Spleen (tissue), 11 donors: ENCODE data around the gene SOX6. TPM values are rescaled to one million over a fixed set of nuclear protein-coding genes. Genes with fewer than 3 reads are reported as not detected.

ENCODE experiments used
- DNase-seq: peaks from one replicate; pipeline ENCODE4 v3.0.0-alpha.2; 2020
- H3K27ac ChIP-seq, 8 donors: fragments of 200-600 bp; sonication (generic) in 7 of 8; 1 replicate in 4 of 8; 2 replicates in 4 of 8; pipeline versions ENCODE4 v1.5.0 to v1.8.0; 2016 to 2021; ENCODE audit warnings: inconsistent platforms in 4 of 8, mild to moderate bottlenecking in 4 of 8, moderate library complexity in 1 of 8
- H3K27me3 ChIP-seq, 7 donors: fragments of 200-600 bp; sonication (generic) in 6 of 7; replicated peaks in 1 of 7; 1 replicate in 4 of 7; 2 replicates in 3 of 7; pipeline versions ENCODE4 v1.5.0 to v1.8.0; 2016 to 2021; ENCODE audit warnings: inconsistent platforms in 3 of 7, mild to moderate bottlenecking in 1 of 7
- H3K36me3 ChIP-seq, 6 donors: fragments of 200-600 bp; sonication (generic) in 5 of 6; 1 replicate in 4 of 6; 2 replicates in 2 of 6; pipeline versions ENCODE4 v1.5.0 to v1.8.0; 2016 to 2021; ENCODE audit warnings: inconsistent platforms in 2 of 6
- H3K4me1 ChIP-seq, 6 donors: fragments of 200-600 bp; sonication (generic) in 5 of 6; 1 replicate in 3 of 6; 2 replicates in 3 of 6; pipeline versions ENCODE4 v1.5.0 to v1.8.0; 2016 to 2021; ENCODE audit warnings: inconsistent platforms in 3 of 6
- H3K4me3 ChIP-seq, 8 donors: fragments of 200-600 bp; sonication (generic) in 7 of 8; 1 replicate in 4 of 8; 2 replicates in 4 of 8; pipeline versions ENCODE4 v1.5.0 to v1.8.0; 2016 to 2021; ENCODE audit warnings: inconsistent platforms in 4 of 8, mild to moderate bottlenecking in 4 of 8, moderate library complexity in 2 of 8
- H3K9me3 ChIP-seq, 8 donors: fragments of 200-600 bp; sonication (generic) in 7 of 8; 1 replicate in 4 of 8; 2 replicates in 4 of 8; pipeline versions ENCODE4 v1.5.0 to v1.8.0; 2016 to 2021; ENCODE audit warnings: inconsistent platforms in 4 of 8
- POLR2A ChIP-seq, 3 donors: fragments of 450-650 bp; IDR thresholded peaks; one replicate each; pipeline ENCODE4 v1.5.1; 2017; ENCODE audit warnings: antibody characterized with exemption in 3 of 3, mild to moderate bottlenecking in 1 of 3
- POLR2AphosphoS5 ChIP-seq, 3 donors: sonication (generic); formaldehyde crosslinking; IDR thresholded peaks; one replicate each; pipeline ENCODE4 v1.5.1; 2017; ENCODE audit warnings: antibody characterized with exemption in 3 of 3
- WGBS, 5 donors: extraction: QIAGEN DNeasy Blood & Tissue Kit in 3 of 5; methylation state at CpG; one replicate each; pipeline versions ENCODE4 v1.1.5 to v1.1.7; 2013 to 2018; 5-methylcytosine and 5-hydroxymethylcytosine counted together
- intact Hi-C: fragments of 100-400 bp; cut with DNase I; formaldehyde crosslinking; loops from one replicate; pipeline ENCODE4 v1.15.0; 2023; ENCODE audit warnings: low total_unique reads
- polyA plus RNA-seq, 3 donors: library from polyadenylated mRNA; stranded (reverse); fragments of 200-250 nt; gene quantifications; one replicate each; pipeline ENCODE4 v1.2.1, GENCODE V29; 2013
- total RNA-seq, 7 donors: library from RNA; depleted of rRNA in 3 of 7; stranded (reverse); fragments of >200 nt in 3 of 7; fragmentation: NEBNext Ultra II Directional in 4 of 7; extraction: Animal tissue kit (Norgen Biotek cat#: 25700) in 4 of 7; gene quantifications; one replicate each; pipeline versions ENCODE4 v1.1.0 to v1.2.1, GENCODE V29; 2016 to 2021
- TF ChIP-seq, protein P1 (sequence below), 11 experiments: fragments of 200-600 bp in 7 of 11; fragments of 450-650 bp in 4 of 11; sonication (generic) in 4 of 11; IDR thresholded peaks in 8 of 11; conservative IDR thresholded peaks in 3 of 11; 1 replicate in 7 of 11; 2 replicates in 4 of 11; pipeline versions ENCODE4 v1.4.0 to v1.8.0; 2016 to 2021; ENCODE audit warnings: antibody characterized with exemption in 11 of 11, inconsistent platforms in 4 of 11, mild to moderate bottlenecking in 1 of 11
- donor health status: healthy with polysubstance abuse.
- donor health status: DM: no; HTN: no; CAD: no; lungs with moderate emphysema.
- donor health status: DM: no; HTN: no; CAD: no.
- donor health status: Bipolar disorder and iron deficiency.
- donor health status: healthy.
- donor health status: DM: no; HTN: no; CAD: no.
- donor health status: DM: yes; HTN: yes; CAD: no.

Gene SOX6
- total and polyA plus RNA-seq, 10 donors = 0.11 to 12.4 (median 3.7) TPM

DNA sequence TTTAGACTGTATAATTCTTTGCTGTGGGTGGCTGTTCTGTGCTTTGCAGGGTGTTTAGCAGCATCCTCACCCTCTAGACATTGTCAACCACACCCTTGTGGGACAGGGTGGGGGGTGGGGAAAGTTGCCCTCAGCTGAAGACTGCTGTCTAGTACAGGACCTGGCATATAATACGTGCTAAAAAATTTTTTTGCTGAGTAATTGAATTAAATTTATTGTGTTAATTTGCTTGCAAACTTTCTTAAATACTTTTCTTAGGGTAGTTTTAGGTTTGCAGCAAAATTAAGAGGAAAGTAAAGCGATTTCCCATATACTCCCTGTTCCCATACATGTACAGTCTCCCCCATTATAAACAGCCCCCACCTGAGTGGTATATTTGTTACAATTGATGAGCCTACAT lies 268.5 kb downstream of the SOX6 start:
- H3K4me1 ChIP-seq = no peaks in the 10 kb centered on the region
- H3K27me3 ChIP-seq = no peaks in the 10 kb centered on the region
- H3K36me3 ChIP-seq = no peaks in the 10 kb centered on the region
- no peak overlapping the region for H3K27ac ChIP-seq
- intact Hi-C loops = no loop called here
- TF ChIP-seq, protein P1, sequence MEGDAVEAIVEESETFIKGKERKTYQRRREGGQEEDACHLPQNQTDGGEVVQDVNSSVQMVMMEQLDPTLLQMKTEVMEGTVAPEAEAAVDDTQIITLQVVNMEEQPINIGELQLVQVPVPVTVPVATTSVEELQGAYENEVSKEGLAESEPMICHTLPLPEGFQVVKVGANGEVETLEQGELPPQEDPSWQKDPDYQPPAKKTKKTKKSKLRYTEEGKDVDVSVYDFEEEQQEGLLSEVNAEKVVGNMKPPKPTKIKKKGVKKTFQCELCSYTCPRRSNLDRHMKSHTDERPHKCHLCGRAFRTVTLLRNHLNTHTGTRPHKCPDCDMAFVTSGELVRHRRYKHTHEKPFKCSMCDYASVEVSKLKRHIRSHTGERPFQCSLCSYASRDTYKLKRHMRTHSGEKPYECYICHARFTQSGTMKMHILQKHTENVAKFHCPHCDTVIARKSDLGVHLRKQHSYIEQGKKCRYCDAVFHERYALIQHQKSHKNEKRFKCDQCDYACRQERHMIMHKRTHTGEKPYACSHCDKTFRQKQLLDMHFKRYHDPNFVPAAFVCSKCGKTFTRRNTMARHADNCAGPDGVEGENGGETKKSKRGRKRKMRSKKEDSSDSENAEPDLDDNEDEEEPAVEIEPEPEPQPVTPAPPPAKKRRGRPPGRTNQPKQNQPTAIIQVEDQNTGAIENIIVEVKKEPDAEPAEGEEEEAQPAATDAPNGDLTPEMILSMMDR (IDR thresholded peaks at IDR 0.05 in 8 of 11, conservative IDR thresholded peaks at IDR 0.05 in 3 of 11) = no peak
- TF ChIP-seq POLR2A (IDR thresholded peaks at IDR 0.05) (no peak), POLR2AphosphoS5 (IDR thresholded peaks at IDR 0.05) (no peak)
- no peaks in the 10 kb centered on the region for H3K9me3 ChIP-seq
- no peak for DNase-seq
- WGBS, 5 donors = 66 to 81% (median 70%) methylated on average over 2 of the region's 2 CpGs
- H3K4me3 ChIP-seq = no peak overlapping the region

DNA sequence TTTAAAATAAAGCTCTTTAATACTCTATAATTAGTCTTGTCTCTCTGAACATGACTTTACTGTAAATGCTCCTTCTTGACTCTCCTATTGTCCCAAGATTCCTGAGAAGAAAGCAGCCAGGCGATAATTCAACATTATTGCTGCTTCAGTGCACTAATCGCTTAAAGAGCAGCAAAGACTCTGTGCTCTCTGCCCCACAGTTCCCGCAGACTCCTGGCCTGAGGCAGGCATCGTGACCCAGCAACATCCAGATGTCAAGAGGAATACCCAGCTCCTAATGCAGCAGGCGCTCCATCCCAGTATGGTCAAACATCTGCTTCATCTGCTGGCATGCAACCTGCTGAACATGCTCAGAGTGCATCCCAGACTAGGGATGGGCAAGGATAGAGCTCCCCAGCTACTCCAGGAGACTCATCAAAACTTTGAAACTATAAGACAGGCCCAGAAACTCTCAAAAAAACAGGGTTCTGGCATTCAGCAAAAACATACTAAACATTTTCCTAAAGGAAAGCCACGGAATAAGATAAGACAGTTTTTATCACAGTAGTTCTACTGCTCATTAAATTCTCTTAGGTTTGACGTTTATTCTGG lies 270.0 kb downstream of the SOX6 start:
- WGBS, 5 donors = 80 to 92% (median 91%) methylated on average over 7 of the region's 7 CpGs
- intact Hi-C loops = no loop called here
- no peaks in the 10 kb centered on the region for H3K36me3 ChIP-seq
- H3K4me1 ChIP-seq = peaks cover 0 to 6% (median 0%) of the 10 kb centered on the region in 6 donors
- no peak overlapping the region for H3K4me3 ChIP-seq
- DNase-seq = no peak
- H3K9me3 ChIP-seq = no peaks in the 10 kb centered on the region
- H3K27me3 ChIP-seq = no peaks in the 10 kb centered on the region
- no peak for TF ChIP-seq POLR2A (IDR thresholded peaks at IDR 0.05)
- TF ChIP-seq, protein P1 (IDR thresholded peaks at IDR 0.05 in 8 of 11, conservative IDR thresholded peaks at IDR 0.05 in 3 of 11) = no peak
- no peak for TF ChIP-seq POLR2AphosphoS5 (IDR thresholded peaks at IDR 0.05)
- no peak overlapping the region for H3K27ac ChIP-seq

DNA sequence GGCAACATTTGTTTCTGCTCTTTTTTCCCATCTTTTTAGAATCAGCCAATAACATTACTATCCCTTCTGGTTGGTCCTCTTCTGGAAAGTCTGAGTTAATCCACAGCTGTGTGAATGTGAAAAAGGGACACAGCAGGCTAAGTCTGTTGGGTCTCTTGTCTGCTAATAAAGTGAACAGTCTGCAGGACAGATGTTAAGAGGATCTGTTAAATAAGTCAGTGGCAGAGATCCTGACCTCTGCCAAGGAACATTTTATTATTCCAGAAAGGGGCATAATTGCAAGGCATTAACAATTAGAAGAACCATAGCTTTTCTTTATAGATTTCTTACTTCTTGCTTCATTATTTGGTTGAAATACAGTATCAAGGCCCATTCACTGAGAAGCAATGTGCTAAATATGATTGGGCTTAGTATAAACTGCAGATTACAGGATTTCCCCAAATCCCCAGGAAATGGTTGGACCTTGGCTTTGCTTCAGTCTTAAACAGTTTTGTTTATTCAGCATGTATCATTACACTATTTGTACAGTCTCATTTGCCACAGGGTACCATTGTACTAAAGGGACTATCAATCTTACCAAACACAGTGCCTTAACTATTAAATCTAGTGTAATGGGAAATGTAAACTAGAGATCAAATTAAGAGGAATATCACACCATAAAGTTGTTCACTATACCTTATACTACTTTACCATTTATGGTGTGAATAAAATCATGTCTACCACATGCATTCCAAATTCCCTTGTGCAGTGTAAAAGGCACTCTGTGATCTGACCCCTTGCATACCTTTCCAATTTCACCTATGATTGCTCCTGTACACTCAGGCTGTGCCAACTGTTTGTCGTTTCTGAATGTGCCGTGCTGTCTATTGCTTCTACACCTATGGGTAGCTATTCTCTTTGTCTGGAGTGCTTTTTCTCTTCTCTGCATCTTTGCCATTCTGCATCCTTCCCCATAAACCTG lies 274.0 kb downstream of the SOX6 start:
- no peak for DNase-seq
- intact Hi-C loops = no loop called here
- WGBS, 5 donors = 89 to 100% (median 94%) methylated on average over 2 of the region's 2 CpGs
- H3K27ac ChIP-seq = no peak overlapping the region
- H3K4me3 ChIP-seq = no peak overlapping the region
- H3K4me1 ChIP-seq = peaks cover 0 to 6% (median 0%) of the 10 kb centered on the region in 6 donors
- peaks cover 0 to 4% (median 0%) of the 10 kb centered on the region in 8 donors for H3K9me3 ChIP-seq
- TF ChIP-seq, protein P1 (IDR thresholded peaks at IDR 0.05 in 8 of 11, conservative IDR thresholded peaks at IDR 0.05 in 3 of 11) = no peak
- TF ChIP-seq POLR2AphosphoS5 (IDR thresholded peaks at IDR 0.05) (no peak), POLR2A (IDR thresholded peaks at IDR 0.05) (no peak)
- no peaks in the 10 kb centered on the region for H3K27me3 ChIP-seq
- no peaks in the 10 kb centered on the region for H3K36me3 ChIP-seq
